Brain microvascular endothelial cell (primary cell): ENCODE results near the gene DAPK1.

Source experiments
- DNase-seq: peaks from one replicate; pipeline ENCODE4 v3.0.0-alpha.2; 2020
- H3K27ac ChIP-seq: fragments of 250-450 bp; sonication (Bioruptor Pico); 2 replicates; pipeline ENCODE4 v1.5.1; 2020; ENCODE audit warnings: mild to moderate bottlenecking, moderate library complexity
- H3K27me3 ChIP-seq: fragments of 250-450 bp; sonication (Bioruptor Pico); replicated peaks from 2 replicates; pipeline ENCODE4 v1.5.1; 2020; ENCODE audit warnings: mild to moderate bottlenecking
- H3K36me3 ChIP-seq: fragments of 250-450 bp; sonication (Bioruptor Pico); replicated peaks from 2 replicates; pipeline ENCODE4 v1.5.1; 2020; ENCODE audit warnings: mild to moderate bottlenecking
- H3K4me3 ChIP-seq: 2 replicates; pipeline ENCODE4 v1.5.1; 2011; ENCODE audit warnings: low read depth, mild to moderate bottlenecking, control low read depth, low read length, moderate library complexity
- CTCF ChIP-seq: IDR thresholded peaks from 2 replicates; pipeline ENCODE4 v1.5.1; 2011; ENCODE audit warnings: low read depth, mild to moderate bottlenecking, moderate library complexity, low read length, control low read depth, inconsistent platforms; ENCODE audit errors: missing control alignments
- in situ Hi-C: cut with HindIII; loops from 2 replicates; pipeline ENCODE4 v1.10.0; 2017; ENCODE audit warnings: low sequenced_read_pairs, low pct_ligation_motif_present

The DAPK1 gene

GRCh38 chr9:87520172-87520683 lies 22.6 kb downstream of the DAPK1 start:
- Histone ChIP-seq H3K27ac (no peak overlapping the region), H3K4me3 (no peak overlapping the region), H3K36me3 (no peaks in the 10 kb centered on the region), H3K27me3 (no peaks in the 10 kb centered on the region)
- in situ Hi-C loops: no loop called here
- no peak for TF ChIP-seq CTCF
- DNase-seq: no peak

GRCh38 chr9:87521834-87522233 lies 24.2 kb downstream of the DAPK1 start:
- H3K4me3 ChIP-seq: no peak overlapping the region
- no peaks in the 10 kb centered on the region for H3K36me3 ChIP-seq
- in situ Hi-C loops: no loop called here
- no peak for TF ChIP-seq CTCF
- H3K27ac ChIP-seq: no peak overlapping the region
- no peaks in the 10 kb centered on the region for H3K27me3 ChIP-seq
- no peak for DNase-seq

DNA sequence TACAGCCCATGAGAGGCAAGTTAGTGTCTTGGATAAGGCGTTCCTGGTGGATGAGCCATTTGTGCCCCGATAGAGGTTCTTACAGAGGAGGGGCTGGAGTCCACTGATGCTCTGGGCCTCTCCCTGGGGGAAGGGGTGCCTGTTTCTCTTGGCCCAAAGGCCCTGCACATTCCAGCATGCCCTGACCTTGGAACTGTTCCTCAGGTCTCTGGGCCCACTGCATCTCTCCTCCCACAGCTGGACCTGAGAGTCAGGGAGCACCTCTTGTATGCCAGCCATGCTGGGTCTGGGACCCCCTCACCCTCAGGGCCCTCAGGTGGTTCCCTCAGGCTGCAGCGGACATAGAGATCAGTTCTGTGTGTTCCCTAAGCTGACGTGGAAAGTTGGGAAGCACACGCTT lies 26.4 kb downstream of the DAPK1 start:
- in situ Hi-C loops: no loop called here
- no peaks in the 10 kb centered on the region for H3K27me3 ChIP-seq
- H3K36me3 ChIP-seq: no peaks in the 10 kb centered on the region
- H3K4me3 ChIP-seq: no peak overlapping the region
- no peak for DNase-seq
- H3K27ac ChIP-seq: no peak overlapping the region
- no peak for TF ChIP-seq CTCF

GRCh38 chr9:87525546-87526303 lies 28.1 kb downstream of the DAPK1 start:
- no peak for TF ChIP-seq CTCF
- Histone ChIP-seq H3K36me3 (no peaks in the 10 kb centered on the region), H3K27me3 (no peaks in the 10 kb centered on the region), H3K4me3 (no peak overlapping the region), H3K27ac (no peak overlapping the region)
- no peak for DNase-seq
- in situ Hi-C loops: no loop called here

DNA sequence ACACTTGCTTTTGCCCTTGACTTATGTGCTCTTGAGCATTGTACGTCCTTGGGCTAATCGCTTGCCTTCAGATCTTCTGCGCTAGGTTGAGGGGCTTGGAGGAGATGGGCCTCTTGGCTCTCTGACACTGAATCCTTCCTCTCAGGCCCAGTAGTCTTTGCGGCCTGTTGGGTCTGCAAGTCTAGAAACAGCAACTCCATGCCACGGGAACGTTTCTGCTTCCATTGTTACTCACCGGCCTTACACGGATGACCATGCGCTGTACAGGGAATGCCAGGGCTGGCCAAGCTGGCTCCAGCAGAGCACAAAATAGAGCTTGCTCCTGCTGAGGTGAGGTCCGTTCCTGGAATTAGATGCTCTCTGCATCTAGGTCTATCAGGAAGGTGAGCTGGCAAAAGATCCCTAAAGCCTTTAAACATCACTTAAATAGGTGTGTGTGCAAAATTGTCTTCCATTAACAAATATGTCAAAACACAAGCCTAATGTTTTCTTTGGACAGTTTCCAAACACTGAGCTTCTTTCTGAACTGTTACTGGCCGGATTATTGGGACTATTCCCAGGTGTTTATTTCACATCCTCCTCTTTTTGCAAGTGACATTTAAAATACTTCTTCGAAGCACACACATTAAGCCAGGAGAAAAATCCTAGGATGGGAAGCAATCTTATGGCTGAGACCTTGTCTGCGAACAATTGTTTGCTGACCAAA lies 29.7 kb downstream of the DAPK1 start:
- DNase-seq: no peak
- no peak overlapping the region for H3K4me3 ChIP-seq
- in situ Hi-C loops: no loop called here
- H3K27me3 ChIP-seq: no peaks in the 10 kb centered on the region
- no peaks in the 10 kb centered on the region for H3K36me3 ChIP-seq
- no peak overlapping the region for H3K27ac ChIP-seq
- no peak for TF ChIP-seq CTCF

DNA sequence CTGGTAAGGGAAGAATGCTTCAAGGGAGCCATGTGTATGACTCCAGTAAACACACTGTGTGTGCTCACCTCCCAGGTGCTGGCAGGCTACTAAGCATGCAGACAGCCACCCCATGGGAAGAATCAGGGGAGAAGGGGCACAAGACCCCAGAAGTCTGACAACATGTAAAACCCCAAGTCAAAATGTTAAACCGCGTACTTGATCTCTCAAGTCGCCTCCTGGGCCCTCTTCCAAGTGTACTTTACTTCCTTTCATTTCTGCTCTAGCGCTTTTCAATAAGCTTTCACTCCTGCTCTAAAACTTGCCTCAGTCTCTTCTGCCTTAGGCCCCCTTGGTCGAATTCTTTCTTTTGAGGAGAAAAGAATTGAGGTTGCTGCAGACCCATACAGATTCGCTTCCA lies 31.3 kb downstream of the DAPK1 start:
- in situ Hi-C loops: no loop called here
- Histone ChIP-seq H3K27ac (no peak overlapping the region), H3K4me3 (no peak overlapping the region), H3K36me3 (no peaks in the 10 kb centered on the region), H3K27me3 (no peaks in the 10 kb centered on the region)
- no peak for TF ChIP-seq CTCF
- DNase-seq: no peak
